Measurements from ENCODE around the gene IMMP2L.

- no peak for TF ChIP-seq CTCF (IDR thresholded peaks at IDR 0.05)
- TF ChIP-seq POLR2A (IDR thresholded peaks at IDR 0.05), result no peak
These were observed 730.9 kb downstream of the IMMP2L start for GRCh38 chr7:110831419-110831818.

Data from thyroid gland (tissue), 4 donors.